Heart right ventricle (tissue), 16 donors: ENCODE results near the gene MEDAG. TPM values are rescaled to one million over a fixed set of nuclear protein-coding genes. Genes with fewer than 3 reads are reported as not detected.

Experiments used
- ATAC-seq, 8 donors: fragments of 200-7000 bp; cut with Tn5 transposase; one replicate each; pipeline ENCODE4 v1.9.1; 2020; ENCODE audit warnings: mild to moderate bottlenecking in 8 of 8, moderate library complexity in 8 of 8, moderate number of reproducible peaks in 1 of 8
- DNase-seq, 2 donors: peaks; one replicate each; pipeline ENCODE4 v3.0.0-alpha.2; 2020
- H3K27ac ChIP-seq, 10 donors: fragments of 200-600 bp; sonication (generic) in 2 of 10; one replicate each; pipeline versions ENCODE4 v1.5.0 to v1.8.0; 2020 to 2022; ENCODE audit warnings: mild to moderate bottlenecking in 3 of 10
- H3K27me3 ChIP-seq, 7 donors: fragments of 200-600 bp; one replicate each; pipeline ENCODE4 v1.8.0; 2021 to 2022; ENCODE audit warnings: mild to moderate bottlenecking in 2 of 7
- H3K36me3 ChIP-seq, 9 donors: fragments of 200-600 bp; sonication (generic) in 1 of 9; one replicate each; pipeline versions ENCODE4 v1.5.0 to v1.8.0; 2020 to 2022; ENCODE audit warnings: mild to moderate bottlenecking in 2 of 9
- H3K4me1 ChIP-seq, 9 donors: fragments of 200-600 bp; sonication (generic) in 1 of 9; one replicate each; pipeline versions ENCODE4 v1.5.0 to v1.8.0; 2020 to 2022; ENCODE audit warnings: mild to moderate bottlenecking in 4 of 9
- H3K4me3 ChIP-seq, 10 donors: fragments of 200-600 bp; sonication (generic) in 2 of 10; one replicate each; pipeline versions ENCODE4 v1.5.0 to v1.8.0; 2020 to 2022; ENCODE audit warnings: mild to moderate bottlenecking in 7 of 10, moderate library complexity in 2 of 10
- H3K9me3 ChIP-seq, 11 donors: fragments of 200-600 bp in 10 of 11; sonication (generic) in 2 of 11; one replicate each; pipeline versions ENCODE4 v1.5.0 to v1.8.0; 2013 to 2022; ENCODE audit warnings: mild to moderate bottlenecking in 2 of 11, control low read depth in 1 of 11, moderate library complexity in 1 of 11
- CTCF ChIP-seq, 9 donors: fragments of 200-600 bp; sonication (generic) in 2 of 9; IDR thresholded peaks; one replicate each; pipeline versions ENCODE4 v1.5.0 to v1.8.0; 2021 to 2022; ENCODE audit warnings: antibody characterized with exemption in 9 of 9, mild to moderate bottlenecking in 5 of 9, moderate library complexity in 1 of 9
- WGBS, 2 donors: extraction: QIAGEN DNeasy Blood & Tissue Kit; methylation state at CpG; one replicate each; pipeline ENCODE4 v1.1.7; 2013; ENCODE audit warnings: inconsistent platforms in 1 of 2; 5-methylcytosine and 5-hydroxymethylcytosine counted together
- intact Hi-C, 10 donors: fragments of 100-400 bp; cut with DNase I; formaldehyde crosslinking; loops; one replicate each; pipeline versions ENCODE4 v1.11.1 to v1.14.2; 2022
- long read RNA-seq, 3 donors: library from polyadenylated mRNA; unstranded; transcript quantifications; one replicate each; pipeline ENCODE4 v2.0.0, GENCODE V29; 2020 to 2021
- polyA plus RNA-seq, 2 donors: library from polyadenylated mRNA; stranded (reverse); fragments of 200-250 nt; gene quantifications; one replicate each; pipeline ENCODE4 v1.2.3, GENCODE V29; 2013
- total RNA-seq, 10 donors: library from RNA; stranded (reverse); fragmentation: NEBNext Ultra II Directional in 3 of 10; extraction: Animal tissue kit (Norgen Biotek cat#: 25700) in 3 of 10; gene quantifications; one replicate each; pipeline versions ENCODE4 v1.2.1 to v1.2.4, GENCODE V29; 2021 to 2023
- donor health status: Arrhythmogenic right ventricular cardiomyopathy.
- donor health status: ischemic (EF 13 %, LVEDD 7.1; RV severe dilation, severe dysfunction).
- donor health status: healthy with polysubstance abuse.
- donor health status: DM: no; HTN: yes; CAD: no.
- donor health status: DM: no; HTN: no; CAD: no.
- donor health status: ischemic (EF 25% LVEDD 6.9; RV normal size, moderate dysfunction).
- donor health status: ischemic (EF 25% LVEDD 5.7; RV mildly dilated, moderate dysfunction).
- donor health status: healthy.
- donor health status: DM: yes; HTN: yes; CAD: no.
- donor health status: Ischemic cardiomyopathy.
- donor health status: ischemic (EF 35%, LVEDD 5.7; RV mildly dilated, moderate dysfunction).
- donor health status: nonischemic (EF 11% LVEDD 7.7; RV severe dilation, severe dysfunction).
- donor health status: DM: yes; HTN: yes; CAD: no.
- donor health status: PGD.
- donor health status: ischemic (EF 29% LVEDD 5.4; RV normal size, mild dysfunction).
- donor health status: nonischemic (EF 23%, LVEDD 6.1; RV moderate dilation, normal function).

The MEDAG gene
- total RNA-seq (10 to 100 TPM in 1 of 10 donors, 1 to 10 TPM in 9; 3.2 to 22.1 (median 5.5) TPM), polyA plus RNA-seq (10 to 100 TPM in 1 of 2 donors, 1 to 10 TPM in 1; 6.1 to 10.2 TPM)
- long read RNA-seq, donor 1, transcript MEDAG-201 (5 exons, 2,374 nt), result major isoform, 19 of 20 reads
- long read RNA-seq, donor 1, partial matches to known transcripts, result 0 of 20 reads
- long read RNA-seq, donor 1, other reads (novel, unspliced or antisense), result 1 of 20 reads
- long read RNA-seq, donor 2, transcript MEDAG-201 (5 exons, 2,374 nt), result major isoform, 21 of 25 reads
- long read RNA-seq, donor 2, partial matches to known transcripts, result 0 of 25 reads
- long read RNA-seq, donor 2, other reads (novel, unspliced or antisense), result 4 of 25 reads
- long read RNA-seq, donor 3, transcript MEDAG-201 (5 exons, 2,374 nt), result major isoform, 6 of 9 reads
- long read RNA-seq, donor 3, partial matches to known transcripts, result 0 of 9 reads
- long read RNA-seq, donor 3, other reads (novel, unspliced or antisense), result 3 of 9 reads

DNA sequence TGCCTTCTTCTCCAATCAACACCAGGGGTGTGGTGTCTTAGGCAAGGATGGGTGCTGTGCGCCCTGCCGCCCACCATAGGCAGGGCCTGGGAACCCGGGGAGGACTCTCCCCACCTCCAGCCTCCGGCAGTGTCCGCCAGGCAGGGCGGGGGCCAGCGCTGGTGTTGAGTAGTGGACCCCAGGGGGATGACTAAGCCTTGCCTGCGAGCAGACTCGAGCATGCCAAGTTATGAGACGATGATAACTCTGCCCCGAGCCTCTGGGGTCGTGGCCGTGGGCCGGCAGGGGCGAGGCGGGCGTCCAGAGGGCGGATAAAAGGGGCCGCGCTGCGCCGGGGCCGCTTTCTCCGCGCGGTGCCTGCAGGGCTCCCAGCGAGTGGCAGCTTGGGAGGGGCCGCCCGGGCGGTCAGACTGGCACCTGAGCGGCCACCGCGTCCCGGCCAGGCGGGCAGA is at the start of gene MEDAG:
Gene MEDAG (plus strand): TSS at position 340 of the 452 bp plus-strand sequence. CDS start 245 bp downstream, outside the sequence.
- DNase-seq, result peak; percentile 79 to 81
- WGBS, 2 donors, result 1 to 3% methylated on average over 35 of the region's 35 CpGs
- Histone ChIP-seq H3K36me3 (no peaks in the 10 kb centered on the region), H3K27ac (peak within 1 kb of the TSS; percentile 13 to 86 (median 76)), H3K27me3 (peaks cover 0 to 56% (median 17%) of the 10 kb centered on the region in 7 donors), H3K4me3 (peak within 1 kb of the TSS; percentile 5 to 58 (median 54)), H3K4me1 (peaks cover 12 to 46% (median 26%) of the 10 kb centered on the region in 9 donors), H3K9me3 (no peaks in the 10 kb centered on the region)
- intact Hi-C loops, result loop anchor here in 1 of 10 donors (5.0 kb wide), 1 partner anchor 39 kb away; no protein-coding TSS in a partner anchor
- TF ChIP-seq CTCF (IDR thresholded peaks at IDR 0.05), result no peak
- peak; percentile 77 to 91 (median 88) for ATAC-seq

- no peaks in the 10 kb centered on the region for H3K36me3 ChIP-seq
- intact Hi-C loops, result no loop called here
- 80 to 81% methylated on average over 4 of the region's 4 CpGs for WGBS, 2 donors
- H3K27ac ChIP-seq, result no peak overlapping the region
- no peak for ATAC-seq
- H3K27me3 ChIP-seq, result peaks cover 0 to 3% (median 0%) of the 10 kb centered on the region in 7 donors
- no peak overlapping the region for H3K4me3 ChIP-seq
- peaks cover 0 to 11% (median 0%) of the 10 kb centered on the region in 11 donors for H3K9me3 ChIP-seq
- TF ChIP-seq CTCF (IDR thresholded peaks at IDR 0.05), result no peak
- no peaks in the 10 kb centered on the region for H3K4me1 ChIP-seq
- no peak for DNase-seq
Observed at GRCh38 chr13:30857018-30857417, 49.1 kb upstream of the MEDAG start.

- Histone ChIP-seq H3K27me3 (peaks cover 0 to 3% (median 0%) of the 10 kb centered on the region in 7 donors), H3K27ac (no peak overlapping the region), H3K4me1 (peaks cover 0 to 4% (median 0%) of the 10 kb centered on the region in 9 donors), H3K4me3 (no peak overlapping the region), H3K36me3 (no peaks in the 10 kb centered on the region), H3K9me3 (peaks cover 0 to 11% (median 0%) of the 10 kb centered on the region in 11 donors)
- ATAC-seq (no peak), DNase-seq (no peak)
- no peak for TF ChIP-seq CTCF (IDR thresholded peaks at IDR 0.05)
- intact Hi-C loops, result no loop called here
- WGBS, 2 donors, result 86 to 93% methylated on average over 6 of the region's 6 CpGs
Observed at GRCh38 chr13:30857636-30858035, 48.4 kb upstream of the MEDAG start.

GRCh38 chr13:30859326-30859725 is 46.7 kb upstream of the MEDAG start:
- WGBS, 2 donors, result 63 to 72% methylated on average over 5 of the region's 5 CpGs
- intact Hi-C loops, result no loop called here

More at GRCh38 chr13:30859326-30859725, 46.7 kb upstream of the MEDAG start:
- peaks cover 0 to 11% (median 3%) of the 10 kb centered on the region in 9 donors for H3K4me1 ChIP-seq
- no peaks in the 10 kb centered on the region for H3K36me3 ChIP-seq
- DNase-seq, result no peak
- no peaks in the 10 kb centered on the region for H3K27me3 ChIP-seq
- TF ChIP-seq CTCF (IDR thresholded peaks at IDR 0.05), result no peak
- H3K4me3 ChIP-seq, result no peak overlapping the region
- H3K9me3 ChIP-seq, result peaks cover 0 to 11% (median 0%) of the 10 kb centered on the region in 11 donors
- no peak overlapping the region for H3K27ac ChIP-seq
- ATAC-seq, result no peak
